GM23248 (cell line): ENCODE measurements around the gene NHLH2.

Experiments used
- EZH2 ChIP-seq: fragments of 200-600 bp; sonication (generic); IDR thresholded peaks from 2 replicates; pipeline ENCODE4 v1.6.1; 2018; ENCODE audit warnings: antibody characterized with exemption, mild to moderate bottlenecking; ENCODE audit not compliant: insufficient read depth, poor library complexity, severe bottlenecking
- EZH2phosphoT487 ChIP-seq: fragments of 200-600 bp; sonication (generic); IDR thresholded peaks from 2 replicates; pipeline ENCODE4 v1.6.1; 2018; ENCODE audit warnings: antibody characterized with exemption, moderate library complexity, mild to moderate bottlenecking, low read depth; ENCODE audit not compliant: insufficient read depth

- no peak for TF ChIP-seq EZH2
- no peak for TF ChIP-seq EZH2phosphoT487
These were observed 24.9 kb upstream of the NHLH2 start for GRCh38 chr1:115865704-115866380.
